HEK293 (cell line): Measurements from ENCODE around the gene WDHD1.

Experiments
- ATF2 ChIP-seq: fragments of 450-650 bp; formaldehyde crosslinking; IDR thresholded peaks from 2 replicates; pipeline ENCODE4 v1.5.1; 2016; ENCODE audit warnings: missing biosample characterization, missing genetic modification characterization, low read depth
- CTCF ChIP-seq: fragments of 450-650 bp; formaldehyde crosslinking; IDR thresholded peaks from 2 replicates; pipeline ENCODE4 v1.5.1; 2016; ENCODE audit warnings: missing biosample characterization, missing genetic modification characterization
- ELK4 ChIP-seq: IDR thresholded peaks from 2 replicates; pipeline ENCODE4 v1.6.1; 2011; ENCODE audit warnings: mild to moderate bottlenecking, low read depth, low read length, borderline replicate concordance
- KLF7 ChIP-seq: fragments of 450-650 bp; formaldehyde crosslinking; IDR thresholded peaks from 2 replicates; pipeline ENCODE4 v1.5.1; 2016; ENCODE audit warnings: missing biosample characterization, missing genetic modification characterization, borderline replicate concordance
- TCF7L2 ChIP-seq: IDR thresholded peaks from 2 replicates; pipeline ENCODE4 v1.6.1; 2011; ENCODE audit warnings: low read depth, mild to moderate bottlenecking, inconsistent platforms, low read length, moderate library complexity, borderline replicate concordance
- ZNF121 ChIP-seq: fragments of 450-650 bp; formaldehyde crosslinking; IDR thresholded peaks from 2 replicates; pipeline ENCODE4 v1.5.1; 2016; ENCODE audit warnings: missing biosample characterization, missing genetic modification characterization
- ZNF23 ChIP-seq: fragments of 450-650 bp; formaldehyde crosslinking; IDR thresholded peaks from 2 replicates; pipeline ENCODE4 v1.5.1; 2016; ENCODE audit warnings: missing biosample characterization, missing genetic modification characterization, borderline replicate concordance
- ZNF362 ChIP-seq: fragments of 450-650 bp; formaldehyde crosslinking; IDR thresholded peaks from 2 replicates; pipeline ENCODE4 v1.5.1; 2016; ENCODE audit warnings: missing biosample characterization, missing genetic modification characterization
- ZNF404 ChIP-seq: fragments of 450-650 bp; formaldehyde crosslinking; IDR thresholded peaks from 2 replicates; pipeline ENCODE4 v1.5.1; 2017; ENCODE audit warnings: missing biosample characterization, missing genetic modification characterization
- ZNF624 ChIP-seq: fragments of 450-650 bp; formaldehyde crosslinking; IDR thresholded peaks from 2 replicates; pipeline ENCODE4 v1.5.1; 2017; ENCODE audit warnings: missing biosample characterization, missing genetic modification characterization

GRCh38 chr14:55053500-55053899 is 26.6 kb upstream of the WDHD1 start:
- TF ChIP-seq CTCF (tag by site-specific recombination) (no peak), ELK4 (no peak), ATF2 (tag by site-specific recombination) (no peak), ZNF362 (tag by site-specific recombination) (no peak), ZNF121 (tag by site-specific recombination) (no peak), KLF7 (tag by site-specific recombination) (no peak), ZNF624 (tag by site-specific recombination) (no peak), ZNF404 (tag by site-specific recombination) (no peak), ZNF23 (tag by site-specific recombination) (no peak), TCF7L2 (no peak)
